K562 (cell line): ENCODE data around the gene RREB1. TPM values are rescaled to one million over a fixed set of nuclear protein-coding genes. Genes with fewer than 3 reads are reported as not detected.

Experiments used
- ADNP ChIP-seq: fragments of 200-800 bp; sonication (Bioruptor generic); IDR thresholded peaks from 2 replicates; pipeline ENCODE4 v1.6.1; 2016; ENCODE audit warnings: missing genetic modification characterization, missing compliant biosample characterization
- BMI1 ChIP-seq: fragments of 150-350 bp; IDR thresholded peaks from 2 replicates; pipeline ENCODE4 v1.6.1; 2014; ENCODE audit warnings: low read length
- CHD2 ChIP-seq: IDR thresholded peaks from 2 replicates; pipeline ENCODE4 v1.6.1; 2011; ENCODE audit warnings: low read depth, low read length
- ELK3 ChIP-seq: fragments of 450-650 bp; formaldehyde crosslinking; IDR thresholded peaks from 2 replicates; pipeline ENCODE4 v1.4.0; 2020; ENCODE audit warnings: mild to moderate bottlenecking
- ESRRB ChIP-seq: fragments of 250-450 bp; sonication (Bioruptor Pico); IDR thresholded peaks from 2 replicates; pipeline ENCODE4 v1.5.0; 2020; ENCODE audit warnings: mild to moderate bottlenecking, moderate library complexity, borderline replicate concordance
- GTF2F1 ChIP-seq: IDR thresholded peaks from 2 replicates; pipeline ENCODE4 v1.6.1; 2011; ENCODE audit warnings: low read depth, low read length, improper control_type of control experiment
- NCOA2 ChIP-seq, 2 experiments: fragments of 450-650 bp; IDR thresholded peaks; 2 replicates each; pipeline ENCODE4 v1.6.1; 2018; ENCODE audit warnings: mild to moderate bottlenecking in 2 of 2, moderate library complexity in 1 of 2; ENCODE audit not compliant: partially characterized antibody in 2 of 2
- NR2C2 ChIP-seq, 2 experiments: fragments of 200-800 bp in 1 of 2; sonication (Bioruptor generic) in 1 of 2; sonication (generic) in 1 of 2; formaldehyde crosslinking in 1 of 2; IDR thresholded peaks; 2 replicates each; pipeline versions ENCODE4 v1.6.1 to v1.8.0; 2016 to 2022; ENCODE audit warnings: mild to moderate bottlenecking in 1 of 2, missing compliant biosample characterization in 1 of 2, missing genetic modification characterization in 1 of 2, missing genetic modification reagents in 1 of 2
- SNRNP70 ChIP-seq: fragments of 200-400 bp; formaldehyde crosslinking; optimal IDR thresholded peaks from 2 replicates; pipeline ENCODE3; 2017; ENCODE audit warnings: low read depth, low read length
- SPI1 ChIP-seq: IDR thresholded peaks from 2 replicates; pipeline ENCODE4 v1.6.1; 2011; ENCODE audit warnings: low read depth, low read length, control low read depth, borderline replicate concordance
- SRF ChIP-seq, 2 experiments: fragments of 250-450, 450-650 bp in 1 of 2; sonication (Bioruptor Pico) in 1 of 2; sonication (generic) in 1 of 2; formaldehyde crosslinking; IDR thresholded peaks; 2 replicates each; pipeline versions ENCODE4 v1.5.0 to v1.5.1; 2020 to 2022; ENCODE audit warnings: mild to moderate bottlenecking in 1 of 2, missing genetic modification reagents in 1 of 2
- XRCC5 ChIP-seq: fragments of 200-400 bp; formaldehyde crosslinking; IDR thresholded peaks from 2 replicates; pipeline ENCODE4 v1.6.1; 2017; ENCODE audit warnings: low read depth, mild to moderate bottlenecking, low read length
- ZBTB34 ChIP-seq: fragments of 250-450 bp; sonication (Bioruptor Pico); IDR thresholded peaks from 2 replicates; pipeline ENCODE4 v1.8.0; 2021; ENCODE audit warnings: mild to moderate bottlenecking, moderate library complexity
- ZC3H4 ChIP-seq: sonication (generic); formaldehyde crosslinking; IDR thresholded peaks from 2 replicates; pipeline ENCODE4 v1.9.0; 2021; ENCODE audit warnings: missing genetic modification reagents, borderline replicate concordance
- ZFPM2 ChIP-seq: fragments of 250-450 bp; sonication (Bioruptor Pico); IDR thresholded peaks from 2 replicates; pipeline ENCODE4 v1.5.1; 2022; ENCODE audit warnings: mild to moderate bottlenecking
- ZNF174 ChIP-seq: fragments of 250-450 bp; sonication (Bioruptor Pico); IDR thresholded peaks from 2 replicates; pipeline ENCODE4 v1.4.0; 2020; ENCODE audit warnings: mild to moderate bottlenecking
- ZNF217 ChIP-seq: sonication (generic); formaldehyde crosslinking; IDR thresholded peaks from 2 replicates; pipeline ENCODE4 v1.8.0; 2022; ENCODE audit warnings: mild to moderate bottlenecking, missing genetic modification reagents
- ZNF347 ChIP-seq: fragments of 450-650 bp; formaldehyde crosslinking; IDR thresholded peaks from 2 replicates; pipeline ENCODE4 v1.4.0; 2020; ENCODE audit warnings: low read depth, mild to moderate bottlenecking, moderate library complexity
- ZNF518B ChIP-seq: fragments of 250-450 bp; sonication (Bioruptor Pico); IDR thresholded peaks from 2 replicates; pipeline ENCODE4 v1.5.0; 2021; ENCODE audit warnings: mild to moderate bottlenecking, moderate library complexity
- ZNF830 ChIP-seq: fragments of 250-450 bp; sonication (Bioruptor Pico); IDR thresholded peaks from 2 replicates; pipeline ENCODE4 v1.5.0; 2021; ENCODE audit warnings: mild to moderate bottlenecking
- polyA plus RNA-seq, 8 experiments: library from polyadenylated mRNA; depleted of rRNA in 4 of 8; stranded (reverse) in 5 of 8; unstranded in 3 of 8; fragments of >200 nt; fragmentation: Nextera tagmentation in 2 of 8; fragmentation: Illumina TruSeq in 1 of 8; extraction: Ambion mirVana in 2 of 8; extraction: Trizol in 1 of 8; gene quantifications; 2 replicates each; pipeline versions ENCODE4 v1.2.1 to v1.2.3, GENCODE V29; 2011 to 2014; ENCODE audit warnings: inconsistent platforms in 1 of 8, missing spikeins in 1 of 8
- total RNA-seq, 7 experiments: library from RNA; depleted of rRNA in 6 of 7; stranded (reverse); fragments of >200 nt in 6 of 7; fragmentation: Illumina TruSeq in 2 of 7; extraction: Trizol in 2 of 7; gene quantifications; 2 replicates each; pipeline versions ENCODE4 v1.2.1 to v1.2.3, GENCODE V29; 2011 to 2021; ENCODE audit warnings: low replicate concordance in 1 of 7
- TF ChIP-seq, protein P1 (sequence below): fragments of 250-450 bp; sonication (Bioruptor Pico); IDR thresholded peaks from 2 replicates; pipeline ENCODE4 v1.8.0; 2021; ENCODE audit warnings: borderline replicate concordance, mild to moderate bottlenecking, moderate library complexity; ENCODE audit not compliant: poor library complexity, severe bottlenecking

Gene RREB1
- total and polyA plus RNA-seq, 9 of the 15 experiments (the other 6 are each of a cell fraction or from before 2014, with no cell fraction given), result 3.3 to 64.2 (median 19.3) TPM

GRCh38 chr6:7140631-7141378 is 33.0 kb downstream of the RREB1 start (continued):
- TF ChIP-seq SRF (CRISPR knock-in tag; IDR thresholded peaks at IDR 0.05) (peak in 1 of 2 experiments; percentile 75; a peak in 1 of 4 replicates), ZNF830 (CRISPR knock-in tag) (0 out of 2 replicates have a peak, but pooled peaks have one; percentile 58), ZFPM2 (CRISPR knock-in tag) (no peak), ZBTB34 (CRISPR knock-in tag) (0 out of 2 replicates have a peak, but pooled peaks have one; percentile 37), ZC3H4 (no peak; the same call in 1 of the 2 replicates), NCOA2 (IDR thresholded peaks at IDR 0.05; ENCODE audit: partially characterized antibody in 2 of 2) (no peak), ZNF518B (CRISPR knock-in tag) (no peak), BMI1 (no peak), ESRRB (CRISPR knock-in tag) (no peak), SNRNP70 (no peak), NR2C2 (CRISPR knock-in tag; IDR thresholded peaks at IDR 0.05) (0 out of 2 replicates have a peak, but pooled peaks have one; percentile 18), NR2C2 (tag; IDR thresholded peaks at IDR 0.05) (peak; percentile 90), ELK3 (CRISPR knock-in tag) (no peak), SPI1 (no peak), ADNP (tag) (no peak), ZNF347 (CRISPR knock-in tag) (no peak), CHD2 (peak; percentile 19; the same call in 1 of the 2 replicates), ZNF174 (CRISPR knock-in tag) (no peak), ZNF217 (CRISPR knock-in tag) (no peak), GTF2F1 (no peak; the same call in 1 of the 2 replicates), XRCC5 (peak; percentile 35; the same call in 1 of the 2 replicates)
- TF ChIP-seq, protein P1, sequence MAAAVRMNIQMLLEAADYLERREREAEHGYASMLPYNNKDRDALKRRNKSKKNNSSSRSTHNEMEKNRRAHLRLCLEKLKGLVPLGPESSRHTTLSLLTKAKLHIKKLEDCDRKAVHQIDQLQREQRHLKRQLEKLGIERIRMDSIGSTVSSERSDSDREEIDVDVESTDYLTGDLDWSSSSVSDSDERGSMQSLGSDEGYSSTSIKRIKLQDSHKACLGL (CRISPR knock-in tag), result peak; percentile 23
